SK-N-SH (cell line): ENCODE measurements around the gene HS2ST1.

Experiments used
- POLR2AphosphoS5 ChIP-seq: IDR thresholded peaks from 2 replicates; pipeline ENCODE4 v1.6.1; 2012; ENCODE audit warnings: low read depth, low read length
- TF ChIP-seq, protein P1 (sequence below): fragments of 200-600 bp; sonication (generic); IDR thresholded peaks from 2 replicates; pipeline ENCODE4 v1.6.1; 2017; ENCODE audit warnings: antibody characterized with exemption, mild to moderate bottlenecking, moderate library complexity
- TF ChIP-seq, protein P2 (sequence below): IDR thresholded peaks from 2 replicates; pipeline ENCODE4 v1.4.0; 2012; ENCODE audit warnings: low read depth

DNA sequence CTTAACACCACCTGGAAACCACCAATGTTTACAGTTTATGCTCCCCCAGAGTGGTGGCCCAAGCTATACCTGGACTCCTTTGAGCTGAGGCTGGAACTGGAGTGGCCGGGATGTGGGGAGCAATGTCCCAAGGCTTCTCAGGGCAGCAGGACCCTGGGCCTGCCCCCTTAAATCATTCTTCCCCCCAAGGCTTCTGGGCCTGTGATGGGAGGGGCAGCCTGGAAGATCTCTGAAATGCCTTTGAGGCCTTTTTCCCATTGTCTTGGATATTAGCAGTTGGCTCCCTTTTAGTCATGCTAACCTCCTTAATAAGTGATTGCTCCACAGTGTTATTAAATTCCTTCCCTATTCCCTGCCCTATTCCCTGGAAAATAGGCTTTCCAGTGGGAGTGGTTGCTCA lies 185.8 kb downstream of the HS2ST1 start:
- TF ChIP-seq, protein P1, sequence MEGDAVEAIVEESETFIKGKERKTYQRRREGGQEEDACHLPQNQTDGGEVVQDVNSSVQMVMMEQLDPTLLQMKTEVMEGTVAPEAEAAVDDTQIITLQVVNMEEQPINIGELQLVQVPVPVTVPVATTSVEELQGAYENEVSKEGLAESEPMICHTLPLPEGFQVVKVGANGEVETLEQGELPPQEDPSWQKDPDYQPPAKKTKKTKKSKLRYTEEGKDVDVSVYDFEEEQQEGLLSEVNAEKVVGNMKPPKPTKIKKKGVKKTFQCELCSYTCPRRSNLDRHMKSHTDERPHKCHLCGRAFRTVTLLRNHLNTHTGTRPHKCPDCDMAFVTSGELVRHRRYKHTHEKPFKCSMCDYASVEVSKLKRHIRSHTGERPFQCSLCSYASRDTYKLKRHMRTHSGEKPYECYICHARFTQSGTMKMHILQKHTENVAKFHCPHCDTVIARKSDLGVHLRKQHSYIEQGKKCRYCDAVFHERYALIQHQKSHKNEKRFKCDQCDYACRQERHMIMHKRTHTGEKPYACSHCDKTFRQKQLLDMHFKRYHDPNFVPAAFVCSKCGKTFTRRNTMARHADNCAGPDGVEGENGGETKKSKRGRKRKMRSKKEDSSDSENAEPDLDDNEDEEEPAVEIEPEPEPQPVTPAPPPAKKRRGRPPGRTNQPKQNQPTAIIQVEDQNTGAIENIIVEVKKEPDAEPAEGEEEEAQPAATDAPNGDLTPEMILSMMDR: no peak
- TF ChIP-seq, protein P2, sequence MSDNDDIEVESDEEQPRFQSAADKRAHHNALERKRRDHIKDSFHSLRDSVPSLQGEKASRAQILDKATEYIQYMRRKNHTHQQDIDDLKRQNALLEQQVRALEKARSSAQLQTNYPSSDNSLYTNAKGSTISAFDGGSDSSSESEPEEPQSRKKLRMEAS: no peak
- no peak for TF ChIP-seq POLR2AphosphoS5
